Measurements from ENCODE around the gene NXF1. TPM values are rescaled to one million over a fixed set of nuclear protein-coding genes. Genes with fewer than 3 reads are reported as not detected.

NXF1 gene
- total and polyA plus RNA-seq, 2 of the 13 experiments (the other 11 are each of a cell fraction or from before 2014, with no cell fraction given), result 30.4 to 30.9 TPM

GRCh38 chr11:62791501-62792201, 13.6 kb downstream of the NXF1 start, which contains the start of gene TMEM223 (continued):
- no peak for TF ChIP-seq SIX1 (CRISPR knock-in tag; IDR thresholded peaks at IDR 0.05; ENCODE audit: borderline replicate concordance)
- TF ChIP-seq ZFP36 (IDR thresholded peaks at IDR 0.05; ENCODE audit: borderline replicate concordance, low read depth, low read length, partially characterized antibody), result no peak

- no peaks in the 10 kb centered on the region; a peak in 1 of 5 replicates for H3K27me3 ChIP-seq (ENCODE audit: control insufficient read depth in 1 of 2, insufficient read depth in 2 of 2, low read length in 2 of 2)
- no peak for ATAC-seq
- POLR2A ChIA-PET, result interaction anchor here (0.7 to 9.1 kb wide), 6 partner anchors 11 to 67 kb away, joined by 3 to 201 read pairs (median 12); partner anchors contain the start of genes HNRNPUL2, NXF1, TTC9C and WDR74
- no peaks in the 10 kb centered on the region for H3K9me3 ChIP-seq (ENCODE audit: low read length)
- peaks cover 34% of the 10 kb centered on the region for H3K79me2 ChIP-seq (ENCODE audit: insufficient read depth, low read length)
- H2AFZ ChIP-seq (ENCODE audit: low read length), result no peak overlapping the region
- H3K4me2 ChIP-seq (ENCODE audit: low read depth, low read length), result no peak overlapping the region
- no TSS peak for BruUV-seq (replicated peaks)
- no peak overlapping the region for H3K27ac ChIP-seq (ENCODE audit: extremely low read length, insufficient read depth, low read length)
- intact Hi-C loops (cut with micrococcal nuclease; ENCODE audit: unreplicated experiment) (no loop called here), in situ Hi-C loops (cut with HindIII; ENCODE audit: extremely low pct_ligation_motif_present, low pct_unique_long_range_greater_than_20kb) (loop anchor here (5.0 kb wide), 2 partner anchors 43 to 88 kb away; partner anchors contain the start of genes STX5 and TEX54)
- DNase-seq (ENCODE audit: low spot score), result no peak
- no peak overlapping the region for H3K4me3 ChIP-seq (replicated peaks in 1 of 3; ENCODE audit: insufficient read depth in 1 of 3, low read depth in 2 of 3, low read length in 3 of 3)
- WGBS (ENCODE audit: low lambda C conversion rate), result 89% methylated on average over 3 of the region's 3 CpGs
- CTCF ChIA-PET (ENCODE audit: low intra/inter-chr PET ratio, low total read pairs), result no interaction called here
- peak; percentile 40; the same call in 1 of the 2 replicates for TF ChIP-seq POLR2AphosphoS5 (IDR thresholded peaks at IDR 0.05; ENCODE audit: low read depth, low read length)
- no peak for TF ChIP-seq SETDB1 (CRISPR knock-in tag; IDR thresholded peaks at IDR 0.05; ENCODE audit: borderline replicate concordance)
- peaks cover 53% of the 10 kb centered on the region for H3K4me1 ChIP-seq (ENCODE audit: insufficient read depth, low read length)
- peaks cover 13 to 34% of the 10 kb centered on the region in 2 experiments for H3K36me3 ChIP-seq (replicated peaks in 1 of 2; ENCODE audit: control insufficient read depth in 1 of 2, insufficient read depth in 2 of 2, low read length in 2 of 2)
- no peak overlapping the region for H3K9ac ChIP-seq (ENCODE audit: insufficient read depth, low read depth, low read length)
- H4K20me1 ChIP-seq (ENCODE audit: insufficient read depth, low read length), result no peaks in the 10 kb centered on the region
- FAIRE-seq, result no peak
Measured at GRCh38 chr11:62789576-62789975, 15.7 kb downstream of the NXF1 start.

- intact Hi-C loops (cut with micrococcal nuclease; ENCODE audit: unreplicated experiment), result no loop called here
Measured at GRCh38 chr11:62788991-62789390, 16.2 kb downstream of the NXF1 start.

More at GRCh38 chr11:62788991-62789390, 16.2 kb downstream of the NXF1 start:
- ChIA-PET POLR2A (interaction anchor here (0.8 to 9.1 kb wide), 8 partner anchors 11 to 92 kb away, joined by 3 to 201 read pairs (median 10); partner anchors contain the start of genes HNRNPUL2, NXF1, SLC3A2 and TTC9C), CTCF (ENCODE audit: low intra/inter-chr PET ratio, low total read pairs) (no interaction called here)
- 82% methylated on average over 5 of the region's 5 CpGs for WGBS (ENCODE audit: low lambda C conversion rate)
- Histone ChIP-seq H3K27ac (ENCODE audit: extremely low read length, insufficient read depth, low read length) (peak overlapping the region; percentile 11), H3K4me2 (ENCODE audit: low read depth, low read length) (peak overlapping the region; percentile 67; the same call in 1 of the 2 replicates), H3K9me3 (ENCODE audit: low read length) (no peaks in the 10 kb centered on the region), H2AFZ (ENCODE audit: low read length) (no peak overlapping the region), H3K4me3 (replicated peaks in 1 of 3; ENCODE audit: insufficient read depth in 1 of 3, low read depth in 2 of 3, low read length in 3 of 3) (peak overlapping the region in 1 of 3 experiments; percentile 12; a peak in 2 of 6 replicates), H3K27me3 (ENCODE audit: control insufficient read depth in 1 of 2, insufficient read depth in 2 of 2, low read length in 2 of 2) (no peaks in the 10 kb centered on the region; a peak in 1 of 5 replicates), H4K20me1 (ENCODE audit: insufficient read depth, low read length) (no peaks in the 10 kb centered on the region), H3K9ac (ENCODE audit: insufficient read depth, low read depth, low read length) (no peak overlapping the region), H3K79me2 (ENCODE audit: insufficient read depth, low read length) (peaks cover 34% of the 10 kb centered on the region), H3K4me1 (ENCODE audit: insufficient read depth, low read length) (peaks cover 53% of the 10 kb centered on the region), H3K36me3 (replicated peaks in 1 of 2; ENCODE audit: control insufficient read depth in 1 of 2, insufficient read depth in 2 of 2, low read length in 2 of 2) (peaks cover 10 to 28% of the 10 kb centered on the region in 2 experiments)
- no peak for DNase-seq (ENCODE audit: low spot score)
- ATAC-seq, result no peak
- no TSS peak for BruUV-seq (replicated peaks)
- FAIRE-seq, result no peak
- in situ Hi-C loops (cut with HindIII; ENCODE audit: extremely low pct_ligation_motif_present, low pct_unique_long_range_greater_than_20kb), result loop anchor here (5.0 kb wide), 2 partner anchors 43 to 88 kb away; partner anchors contain the start of genes STX5 and TEX54
- TF ChIP-seq POLR2AphosphoS5 (IDR thresholded peaks at IDR 0.05; ENCODE audit: low read depth, low read length) (0 out of 2 replicates have a peak, but pooled peaks have one; percentile 18), ZFP36L2 (CRISPR knock-in tag; IDR thresholded peaks at IDR 0.05) (no peak), HBP1 (CRISPR knock-in tag; IDR thresholded peaks at IDR 0.05; ENCODE audit: low read depth) (no peak), ZC3H13 (CRISPR knock-in tag; IDR thresholded peaks at IDR 0.05) (peak; percentile 6; the same call in 1 of the 2 replicates), POLR2A (IDR thresholded peaks at IDR 0.05; ENCODE audit: insufficient read depth in 1 of 2, low read depth in 2 of 2, low read length in 2 of 2) (peak in 1 of 2 experiments; percentile 38; a peak in 1 of 4 replicates), FOXC1 (CRISPR knock-in tag; IDR thresholded peaks at IDR 0.05; ENCODE audit: borderline replicate concordance) (no peak)
